Caco-2 (cell line): ENCODE data around the gene PERCC1. TPM values are rescaled to one million over a fixed set of nuclear protein-coding genes. Genes with fewer than 3 reads are reported as not detected.

Source experiments
- BruUV-seq: library from RNA; stranded (reverse); fragments of 400-500 nt; replicated peaks from 2 replicates; lab custom pipeline; 2021; lab: Mats Ljungman, UMichigan
- CTCF ChIA-PET: fragments of 300-600 bp; sonication (Branson Sonifier 250); formaldehyde crosslinking; loops from one replicate; lab custom pipeline; 2022; ENCODE audit warnings: antibody characterized with exemption; lab: Charles Lee
- POLR2A ChIA-PET: fragments of 300-600 bp; sonication (Branson Sonifier 250); formaldehyde crosslinking; loops from one replicate; lab custom pipeline; 2022; ENCODE audit warnings: antibody characterized with exemption; lab: Charles Lee
- DNase-seq, 2 experiments: peaks; one replicate each; pipeline versions ENCODE4 v3.0.0 to v3.0.0-alpha.2; 2020 to 2022
- H3K27me3 ChIP-seq: replicated peaks from 2 replicates; pipeline ENCODE4 v1.6.0; 2011; ENCODE audit warnings: low read length; ENCODE audit not compliant: control insufficient read depth, insufficient read depth
- H3K36me3 ChIP-seq: 2 replicates; pipeline ENCODE4 v1.5.1; 2011; ENCODE audit warnings: low read length; ENCODE audit not compliant: control insufficient read depth, insufficient read depth
- H3K4me1 ChIP-seq: fragments of 250-450 bp; sonication (Bioruptor Pico); 2 replicates; pipeline ENCODE4 v1.5.1; 2020; ENCODE audit warnings: mild to moderate bottlenecking
- H3K4me3 ChIP-seq: 2 replicates; pipeline ENCODE4 v1.5.1; 2011; ENCODE audit warnings: low read depth, mild to moderate bottlenecking, control low read depth, low read length
- H3K9me3 ChIP-seq: fragments of 250-450 bp; sonication (Bioruptor Pico); 2 replicates; pipeline ENCODE4 v1.5.1; 2020; ENCODE audit warnings: mild to moderate bottlenecking, moderate library complexity
- H3K27ac Mint-ChIP-seq: one replicate; pipeline ENCODE4 v1.8.0; 2022; ENCODE audit warnings: mixed read lengths; ENCODE audit not compliant: unreplicated experiment
- H3K27me3 Mint-ChIP-seq: one replicate; pipeline ENCODE4 v1.8.0; 2022; ENCODE audit warnings: mixed read lengths; ENCODE audit not compliant: insufficient read depth, unreplicated experiment
- H3K36me3 Mint-ChIP-seq: one replicate; pipeline ENCODE4 v1.8.0; 2022; ENCODE audit warnings: mild to moderate bottlenecking, mixed read lengths; ENCODE audit not compliant: insufficient read depth, unreplicated experiment
- H3K4me1 Mint-ChIP-seq: one replicate; pipeline ENCODE4 v1.8.0; 2022; ENCODE audit warnings: low read depth, mixed read lengths; ENCODE audit not compliant: unreplicated experiment
- H3K4me3 Mint-ChIP-seq: one replicate; pipeline ENCODE4 v1.8.0; 2022; ENCODE audit warnings: mild to moderate bottlenecking, moderate library complexity, mixed read lengths; ENCODE audit not compliant: unreplicated experiment
- H3K9me3 Mint-ChIP-seq: one replicate; pipeline ENCODE4 v1.8.0; 2022; ENCODE audit warnings: mixed read lengths; ENCODE audit not compliant: unreplicated experiment
- CTCF ChIP-seq, 2 experiments: fragments of 200-600 bp in 1 of 2; IDR thresholded peaks; 1 replicate in 1 of 2; 2 replicates in 1 of 2; pipeline versions ENCODE4 v1.5.1 to v1.8.0; 2011 to 2022; ENCODE audit warnings: antibody characterized with exemption in 1 of 2, control low read depth in 1 of 2, inconsistent platforms in 1 of 2, low read depth in 1 of 2, low read length in 1 of 2, mild to moderate bottlenecking in 1 of 2, moderate library complexity in 1 of 2; ENCODE audit not compliant: insufficient read depth in 1 of 2, severe bottlenecking in 1 of 2, unreplicated experiment in 1 of 2
- intact Hi-C: fragments of 100-400 bp; cut with micrococcal nuclease; formaldehyde crosslinking; loops from one replicate; pipeline ENCODE4 v1.10.0; 2022; ENCODE audit not compliant: unreplicated experiment
- total RNA-seq: library from RNA; stranded (reverse); gene quantifications from 2 replicates; pipeline ENCODE4 v1.2.3, GENCODE V29; 2022

The PERCC1 gene
- total RNA-seq, 1 experiment from 2014 or later, result 2.1 TPM

GRCh38 chr16:1427473-1428461 is 3.1 kb upstream of the PERCC1 start:
- H3K4me1 Mint-ChIP-seq, result no peaks in the 10 kb centered on the region
- no peak for DNase-seq
- no peak for TF ChIP-seq CTCF (IDR thresholded peaks at IDR 0.05; ENCODE audit: insufficient read depth in 1 of 2, low read depth in 1 of 2, low read length in 1 of 2, severe bottlenecking in 1 of 2, unreplicated experiment in 1 of 2)
- no peak overlapping the region for H3K27ac Mint-ChIP-seq
- peaks cover under 1% of the 10 kb centered on the region; the same call in 1 of the 2 replicates for H3K9me3 ChIP-seq
- H3K4me3 ChIP-seq, result no peak overlapping the region
- H3K36me3 Mint-ChIP-seq, result peaks cover 6% of the 10 kb centered on the region
- POLR2A ChIA-PET, result no interaction called here
- BruUV-seq, result no TSS peak
- H3K4me1 ChIP-seq, result peaks cover 18% of the 10 kb centered on the region
- no peak overlapping the region for H3K4me3 Mint-ChIP-seq
- H3K9me3 Mint-ChIP-seq, result no peaks in the 10 kb centered on the region
- intact Hi-C loops, result loop anchor here (10.0 kb wide), 1 partner anchor 47 kb away; the partner anchor contains the start of gene CLCN7
- H3K27me3 Mint-ChIP-seq, result no peaks in the 10 kb centered on the region
- no peaks in the 10 kb centered on the region for H3K27me3 ChIP-seq
- H3K36me3 ChIP-seq, result no peaks in the 10 kb centered on the region
- CTCF ChIA-PET, result no interaction called here

- POLR2A ChIA-PET, result no interaction called here
- H3K27me3 ChIP-seq, result no peaks in the 10 kb centered on the region
- Mint-ChIP-seq H3K4me3 (no peak overlapping the region), H3K9me3 (no peaks in the 10 kb centered on the region), H3K27me3 (no peaks in the 10 kb centered on the region), H3K36me3 (peaks cover 6% of the 10 kb centered on the region), H3K4me1 (no peaks in the 10 kb centered on the region), H3K27ac (no peak overlapping the region)
- intact Hi-C loops, result loop anchor here (10.0 kb wide), 1 partner anchor 46 kb away; the partner anchor contains the start of gene CLCN7
- no peaks in the 10 kb centered on the region for H3K9me3 ChIP-seq
- TF ChIP-seq CTCF (IDR thresholded peaks at IDR 0.05; ENCODE audit: insufficient read depth in 1 of 2, low read depth in 1 of 2, low read length in 1 of 2, severe bottlenecking in 1 of 2, unreplicated experiment in 1 of 2), result no peak
- H3K36me3 ChIP-seq, result no peaks in the 10 kb centered on the region
- H3K4me3 ChIP-seq, result no peak overlapping the region
- CTCF ChIA-PET, result no interaction called here
- no peak for DNase-seq
- peaks cover 18% of the 10 kb centered on the region for H3K4me1 ChIP-seq
- BruUV-seq, result no TSS peak
Observed at GRCh38 chr16:1428511-1428910, 2.4 kb upstream of the PERCC1 start.

- H3K27me3 Mint-ChIP-seq, result no peaks in the 10 kb centered on the region
- no peaks in the 10 kb centered on the region for H3K36me3 ChIP-seq
- peaks cover 6% of the 10 kb centered on the region for H3K36me3 Mint-ChIP-seq
- H3K4me1 Mint-ChIP-seq, result no peaks in the 10 kb centered on the region
- POLR2A ChIA-PET, result no interaction called here
- H3K4me1 ChIP-seq, result peaks cover 18% of the 10 kb centered on the region
- no TSS peak for BruUV-seq
- no peak for TF ChIP-seq CTCF (IDR thresholded peaks at IDR 0.05; ENCODE audit: insufficient read depth in 1 of 2, low read depth in 1 of 2, low read length in 1 of 2, severe bottlenecking in 1 of 2, unreplicated experiment in 1 of 2)
- H3K9me3 Mint-ChIP-seq, result no peaks in the 10 kb centered on the region
- no peak overlapping the region for H3K4me3 ChIP-seq
- no peak for DNase-seq
- no peaks in the 10 kb centered on the region for H3K9me3 ChIP-seq
- intact Hi-C loops, result loop anchor here (10.0 kb wide), 1 partner anchor 46 kb away; the partner anchor contains the start of gene CLCN7
- CTCF ChIA-PET, result no interaction called here
- H3K4me3 Mint-ChIP-seq, result no peak overlapping the region
- H3K27me3 ChIP-seq, result no peaks in the 10 kb centered on the region
- H3K27ac Mint-ChIP-seq, result peak overlapping the region; percentile 75
Observed at GRCh38 chr16:1429012-1429411, 1.9 kb upstream of the PERCC1 start.
